Large intestine (tissue), 3 donors: Measurements from ENCODE around the gene ABLIM2. TPM values are rescaled to one million over a fixed set of nuclear protein-coding genes. Genes with fewer than 3 reads are reported as not detected.
A peak's percentile ranks its signal among the peaks of the same experiment; 100 is the strongest.

Experiments used
- DNase-seq, 2 donors: peaks; one replicate each; pipeline versions ENCODE4 v3.0.0 to v3.0.0-alpha.2; 2013
- H3K27ac ChIP-seq: one replicate; pipeline ENCODE4 v1.5.1; 2013; ENCODE audit warnings: low read length
- H3K27me3 ChIP-seq: 2 replicates; pipeline ENCODE4 v1.6.1; 2013; ENCODE audit warnings: low read length; ENCODE audit not compliant: control insufficient read depth, insufficient read depth
- H3K36me3 ChIP-seq: 2 replicates; pipeline ENCODE4 v1.6.1; 2013; ENCODE audit warnings: low read length; ENCODE audit not compliant: control insufficient read depth, insufficient read depth
- H3K4me1 ChIP-seq: one replicate; pipeline ENCODE4 v1.6.1; 2013; ENCODE audit warnings: low read length; ENCODE audit not compliant: control insufficient read depth, insufficient read depth
- H3K4me3 ChIP-seq: one replicate; pipeline ENCODE4 v1.5.1; 2013; ENCODE audit warnings: low read length
- H3K9me3 ChIP-seq: one replicate; pipeline ENCODE4 v1.6.1; 2013; ENCODE audit warnings: mild to moderate bottlenecking, low read depth, low read length, moderate library complexity; ENCODE audit not compliant: control insufficient read depth
- WGBS: methylation state at CpG from one replicate; pipeline ENCODE4 v1.1.5; 2013; ENCODE audit warnings: low lambda C conversion rate; ENCODE audit not compliant: insufficient coverage; 5-methylcytosine and 5-hydroxymethylcytosine counted together
- polyA plus RNA-seq: library from polyadenylated mRNA; unstranded; fragments of 120-200 nt; gene quantifications from one replicate; pipeline ENCODE4 v1.2.1, GENCODE V29; 2013

The ABLIM2 gene
- polyA plus RNA-seq, 1 donor = 5.9 TPM

DNA sequence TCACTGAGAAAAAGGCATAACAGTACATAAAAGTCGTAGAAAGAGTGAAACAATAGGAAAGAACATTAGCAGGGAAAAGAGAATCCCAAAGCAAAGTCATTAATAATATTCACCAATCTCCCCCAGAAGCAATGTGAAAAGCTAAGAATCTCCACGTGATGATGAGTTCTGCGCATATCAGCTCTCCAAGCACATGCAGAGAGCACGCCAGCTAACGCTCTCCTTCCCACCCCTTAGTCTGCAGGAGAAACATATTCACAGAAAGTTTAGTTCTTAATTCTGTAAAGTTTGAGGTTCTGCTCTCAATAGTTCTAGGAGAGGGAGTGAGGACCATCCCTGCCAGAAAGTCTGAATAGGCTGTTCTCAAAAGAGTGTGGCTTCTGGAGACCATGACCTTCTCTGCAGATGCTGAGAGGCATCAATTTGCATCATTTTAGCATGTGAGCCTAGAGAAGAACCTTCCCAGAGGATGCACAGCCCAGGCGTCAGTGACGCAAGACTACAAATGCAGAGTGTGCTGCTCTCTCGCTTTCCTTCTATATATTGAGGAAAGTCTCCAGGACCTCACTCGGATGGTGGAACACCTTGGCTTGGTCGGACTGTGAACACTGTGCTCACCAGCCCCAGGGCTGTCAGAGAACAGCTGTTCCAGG, 167.7 kb downstream of the ABLIM2 start:
- Histone ChIP-seq H3K36me3 (no peaks in the 10 kb centered on the region), H3K9me3 (no peaks in the 10 kb centered on the region), H3K4me1 (peaks cover 7% of the 10 kb centered on the region), H3K4me3 (no peak overlapping the region), H3K27ac (no peak overlapping the region), H3K27me3 (no peaks in the 10 kb centered on the region)
- WGBS = no CpG with 5 or more reads among the region's 10 CpGs
- no peak for DNase-seq

DNA sequence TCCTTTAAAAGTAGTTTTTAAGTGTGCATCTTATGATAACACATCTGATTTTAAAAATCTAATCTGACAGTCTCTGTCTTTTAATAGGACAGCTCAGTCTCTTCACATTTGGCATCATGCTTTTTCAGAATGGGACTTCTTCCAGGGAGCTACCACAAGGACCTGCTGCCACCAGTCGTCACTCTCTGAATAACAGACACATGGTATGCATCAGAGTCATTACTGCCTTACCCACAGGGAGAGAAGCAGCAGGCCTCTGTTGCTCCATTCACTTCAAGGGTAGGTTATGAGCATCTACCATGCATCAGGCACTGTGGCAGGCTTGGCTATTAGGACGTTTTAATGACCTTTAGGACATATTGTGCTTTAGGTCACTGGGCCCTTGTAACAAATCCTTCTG, 169.0 kb downstream of the ABLIM2 start:
- no CpG with 5 or more reads among the region's 2 CpGs for WGBS
- H3K27ac ChIP-seq = no peak overlapping the region

GRCh38 chr4:7988437-7988836, 170.2 kb downstream of the ABLIM2 start:
- Histone ChIP-seq H3K4me1 (peaks cover 15% of the 10 kb centered on the region), H3K9me3 (peaks cover 5% of the 10 kb centered on the region), H3K36me3 (no peaks in the 10 kb centered on the region), H3K27ac (no peak overlapping the region), H3K27me3 (no peaks in the 10 kb centered on the region), H3K4me3 (no peak overlapping the region)
- no CpG with 5 or more reads among the region's 1 CpG for WGBS
- no peak for DNase-seq

More for the DNA sequence above, 169.0 kb downstream of the ABLIM2 start:
- Histone ChIP-seq H3K9me3 (no peaks in the 10 kb centered on the region), H3K36me3 (no peaks in the 10 kb centered on the region), H3K4me3 (no peak overlapping the region), H3K27me3 (no peaks in the 10 kb centered on the region), H3K4me1 (peaks cover 10% of the 10 kb centered on the region)
- DNase-seq = no peak

GRCh38 chr4:7987148-7987989, 171.2 kb downstream of the ABLIM2 start:
- peak in 1 of 2 donors; percentile 62 for DNase-seq
- Histone ChIP-seq H3K36me3 (no peaks in the 10 kb centered on the region), H3K27me3 (no peaks in the 10 kb centered on the region), H3K4me3 (no peak overlapping the region), H3K27ac (no peak overlapping the region), H3K9me3 (peaks cover 5% of the 10 kb centered on the region), H3K4me1 (peaks cover 23% of the 10 kb centered on the region)
- 95% methylated on average over 4 of the region's 10 CpGs for WGBS

DNA sequence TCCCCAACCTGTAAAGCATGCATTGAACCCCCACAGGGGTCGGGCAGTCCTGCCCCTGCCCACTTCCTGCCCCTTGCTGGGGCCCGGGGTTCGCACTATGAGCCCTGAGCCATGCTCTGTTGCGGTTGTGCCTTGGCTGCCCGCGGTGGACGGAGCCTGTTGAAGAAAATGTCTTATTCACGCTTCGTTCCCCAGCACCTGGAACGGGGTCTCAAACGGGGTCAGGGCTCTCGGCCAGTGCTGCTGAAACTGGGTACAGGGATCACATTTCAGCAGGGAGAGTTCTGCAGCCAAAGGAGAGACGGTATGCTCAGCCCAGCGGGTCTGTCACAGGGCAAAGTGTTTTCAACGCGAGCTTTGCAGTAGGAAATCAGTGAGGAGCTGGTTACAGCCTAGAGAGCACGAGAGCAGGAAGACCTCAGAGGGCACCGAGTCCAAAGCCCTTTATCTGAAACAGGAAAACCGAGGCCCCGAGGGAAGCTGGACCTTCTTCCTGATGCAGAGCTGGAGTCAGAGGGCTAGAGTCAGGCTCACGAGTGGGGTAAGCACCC, 172.6 kb downstream of the ABLIM2 start:
- no peaks in the 10 kb centered on the region for H3K36me3 ChIP-seq
- no CpG with 5 or more reads among the region's 21 CpGs for WGBS
- DNase-seq = peak; percentile 87 to 92
- H3K4me1 ChIP-seq = peaks cover 34% of the 10 kb centered on the region
- no peaks in the 10 kb centered on the region for H3K27me3 ChIP-seq
- H3K9me3 ChIP-seq = peaks cover 5% of the 10 kb centered on the region
- H3K27ac ChIP-seq = peak overlapping the region; percentile 21
- no peak overlapping the region for H3K4me3 ChIP-seq

GRCh38 chr4:7985072-7985471, 173.5 kb downstream of the ABLIM2 start:
- no peak for DNase-seq
- Histone ChIP-seq H3K36me3 (no peaks in the 10 kb centered on the region), H3K4me3 (no peak overlapping the region), H3K27ac (no peak overlapping the region), H3K27me3 (no peaks in the 10 kb centered on the region), H3K9me3 (peaks cover 5% of the 10 kb centered on the region), H3K4me1 (peaks cover 34% of the 10 kb centered on the region)
- WGBS = no CpG with 5 or more reads among the region's 12 CpGs

- WGBS = no CpG with 5 or more reads among the region's 31 CpGs
- Histone ChIP-seq H3K9me3 (peaks cover 5% of the 10 kb centered on the region), H3K4me3 (no peak overlapping the region), H3K4me1 (peaks cover 37% of the 10 kb centered on the region), H3K36me3 (no peaks in the 10 kb centered on the region), H3K27ac (no peak overlapping the region), H3K27me3 (no peaks in the 10 kb centered on the region)
- DNase-seq = peak in 1 of 2 donors; percentile 22
These were observed 174.2 kb downstream of the ABLIM2 start for GRCh38 chr4:7984286-7984925.

DNA sequence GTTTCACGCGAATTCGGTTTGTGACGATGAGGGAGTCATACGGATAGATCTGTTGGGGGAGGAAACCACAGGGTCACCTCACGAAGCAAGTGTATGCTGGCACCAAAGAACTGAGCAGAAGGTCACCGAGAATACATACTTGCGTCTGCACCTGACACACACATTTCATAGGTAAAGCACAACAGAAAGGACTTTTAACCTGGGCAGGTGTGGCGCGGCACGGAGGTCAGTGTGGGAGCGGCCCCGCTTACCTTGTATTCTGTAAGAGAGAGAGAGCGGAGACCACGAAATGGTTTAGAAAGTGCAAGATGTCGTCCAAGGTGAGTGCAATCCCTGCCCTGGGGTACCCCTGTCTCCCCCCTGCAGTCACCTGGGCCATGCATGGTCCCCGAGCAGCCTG, 175.3 kb downstream of the ABLIM2 start:
- no CpG with 5 or more reads among the region's 17 CpGs for WGBS
- peaks cover 5% of the 10 kb centered on the region for H3K9me3 ChIP-seq
- H3K27me3 ChIP-seq = no peaks in the 10 kb centered on the region
- H3K36me3 ChIP-seq = no peaks in the 10 kb centered on the region
- H3K4me3 ChIP-seq = no peak overlapping the region
- H3K4me1 ChIP-seq = peaks cover 48% of the 10 kb centered on the region
- DNase-seq = peak; percentile 73 to 85
- peak overlapping the region; percentile 32 for H3K27ac ChIP-seq

GRCh38 chr4:7981738-7982394, 176.7 kb downstream of the ABLIM2 start:
- WGBS = no CpG with 5 or more reads among the region's 8 CpGs

GRCh38 chr4:7980036-7980435, 178.6 kb downstream of the ABLIM2 start:
- peaks cover 45% of the 10 kb centered on the region for H3K4me1 ChIP-seq
- no peak for DNase-seq
- WGBS = 100% methylated on average over 1 of the region's 2 CpGs
- H3K9me3 ChIP-seq = peaks cover 5% of the 10 kb centered on the region
- no peaks in the 10 kb centered on the region for H3K27me3 ChIP-seq
- no peaks in the 10 kb centered on the region for H3K36me3 ChIP-seq
- peak overlapping the region; percentile 65 for H3K27ac ChIP-seq
- no peak overlapping the region for H3K4me3 ChIP-seq

More at GRCh38 chr4:7981738-7982394, 176.7 kb downstream of the ABLIM2 start:
- Histone ChIP-seq H3K27ac (no peak overlapping the region), H3K4me1 (peaks cover 54% of the 10 kb centered on the region), H3K36me3 (no peaks in the 10 kb centered on the region), H3K4me3 (no peak overlapping the region), H3K27me3 (no peaks in the 10 kb centered on the region), H3K9me3 (peaks cover 5% of the 10 kb centered on the region)
- peak in 1 of 2 donors; percentile 78 for DNase-seq
